ENCODE measurements around the gene MNX1.

DNA sequence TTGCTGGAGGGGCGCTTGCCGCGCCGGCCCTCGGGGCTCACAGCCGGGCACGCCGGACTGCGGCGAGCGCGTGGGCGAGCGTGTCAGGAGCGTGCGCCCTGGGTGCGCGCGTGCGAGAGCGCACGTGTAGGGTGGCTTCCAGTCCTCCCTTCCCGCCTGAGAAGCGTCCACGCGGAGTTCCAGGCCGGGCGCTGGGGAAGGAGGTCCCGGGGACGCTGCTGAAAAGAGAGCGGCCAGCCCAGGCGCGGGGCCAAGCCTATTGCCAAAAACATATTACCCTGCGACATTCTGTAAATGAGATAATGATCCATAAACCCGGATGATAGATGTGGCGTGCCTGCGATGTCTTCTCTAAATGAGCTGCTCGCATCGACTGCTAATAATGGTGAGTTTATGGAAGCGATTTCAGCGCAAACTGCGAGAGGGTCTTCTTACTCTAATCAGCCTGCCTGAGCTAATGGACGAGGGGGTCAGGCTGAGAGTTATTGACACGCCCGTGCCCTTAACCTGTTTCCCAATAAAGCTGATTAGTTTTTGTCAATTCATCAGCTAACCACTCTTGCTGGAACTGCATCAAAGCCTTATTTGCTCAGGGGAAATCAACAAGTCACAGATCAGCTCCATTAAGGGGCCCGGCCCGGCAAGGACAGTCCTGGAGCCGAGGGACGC, 8.0 kb upstream of the MNX1 start:
- no peak for TF ChIP-seq POLR2A (IDR thresholded peaks at IDR 0.05)
- no peak for TF ChIP-seq POLR2AphosphoS5 (IDR thresholded peaks at IDR 0.05)
